GM12891 (cell line): ENCODE data around the gene FBXO8.
"Not testable (repeated sequence)": the region's sequence is repeated elsewhere in the genome, so short reads cannot be mapped to it uniquely, and the experiment has no call there.

Experiments used
- PAX5 ChIP-seq: IDR thresholded peaks from 2 replicates; pipeline ENCODE4 v1.6.1; 2011; ENCODE audit warnings: low read length, moderate library complexity, mild to moderate bottlenecking; ENCODE audit not compliant: insufficient read depth, severe bottlenecking
- POLR2A ChIP-seq: IDR thresholded peaks from 2 replicates; pipeline ENCODE4 v1.6.1; 2011; ENCODE audit warnings: low read depth, low read length, control low read depth
- POLR2AphosphoS5 ChIP-seq: IDR thresholded peaks from 2 replicates; pipeline ENCODE4 v1.6.1; 2011; ENCODE audit warnings: low read depth, low read length, control low read depth
- POU2F2 ChIP-seq: IDR thresholded peaks from 2 replicates; pipeline ENCODE4 v1.6.1; 2011; ENCODE audit warnings: low read depth, mild to moderate bottlenecking, control low read depth, low read length, moderate library complexity
- SPI1 ChIP-seq: IDR thresholded peaks from 2 replicates; pipeline ENCODE4 v1.6.1; 2011; ENCODE audit warnings: low read depth, low read length, control low read depth
- TAF1 ChIP-seq: IDR thresholded peaks from 2 replicates; pipeline ENCODE4 v1.6.1; 2011; ENCODE audit warnings: low read depth, low read length, control low read depth

- not testable (repeated sequence) for TF ChIP-seq SPI1, POLR2AphosphoS5, POLR2A, TAF1, PAX5, POU2F2
Measured at GRCh38 chr4:174295142-174295541, 11.7 kb upstream of the FBXO8 start.
